ENCODE data around the gene TMEM187. TPM values are rescaled to one million over a fixed set of nuclear protein-coding genes. Genes with fewer than 3 reads are reported as not detected.

Gene TMEM187
- total RNA-seq, 1 donor from 2014 or later: 2.9 TPM

DNA sequence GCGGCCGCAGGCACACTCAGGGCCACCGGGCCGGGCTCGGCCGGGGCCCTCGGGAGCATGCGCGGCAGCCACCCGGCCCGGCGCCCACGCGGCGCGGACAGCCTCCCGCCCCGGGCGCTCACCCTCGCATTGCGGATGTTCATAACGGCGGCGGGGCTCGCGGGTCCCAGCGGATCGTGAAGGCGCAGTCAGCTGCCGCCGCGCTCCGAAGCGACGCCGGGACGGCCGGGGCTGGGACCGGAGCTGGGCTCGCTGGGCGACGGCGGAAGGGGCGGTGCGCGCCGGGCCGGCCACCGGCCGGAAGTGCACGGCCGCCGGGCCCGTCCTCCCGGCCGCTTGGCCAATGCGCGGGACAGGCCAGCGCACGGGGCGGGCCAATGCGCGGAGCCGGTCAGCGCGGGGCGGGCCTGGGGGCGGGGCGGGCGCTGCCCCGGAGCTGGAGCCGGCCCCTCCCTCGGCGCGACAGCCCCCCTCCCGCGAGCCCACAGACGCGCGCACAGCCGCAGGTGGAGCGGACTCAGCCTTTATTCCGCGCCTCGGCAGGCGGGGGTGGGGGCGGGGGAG, 37.7 kb upstream of the TMEM187 start, which contains the start of gene NAA10:
TSS of gene NAA10 (minus strand) at position 276 of the 564 bp plus-strand sequence. CDS start at position 143, 133 bp downstream.
- DNase-seq (ENCODE audit: low read depth, low spot score): no peak

DNA sequence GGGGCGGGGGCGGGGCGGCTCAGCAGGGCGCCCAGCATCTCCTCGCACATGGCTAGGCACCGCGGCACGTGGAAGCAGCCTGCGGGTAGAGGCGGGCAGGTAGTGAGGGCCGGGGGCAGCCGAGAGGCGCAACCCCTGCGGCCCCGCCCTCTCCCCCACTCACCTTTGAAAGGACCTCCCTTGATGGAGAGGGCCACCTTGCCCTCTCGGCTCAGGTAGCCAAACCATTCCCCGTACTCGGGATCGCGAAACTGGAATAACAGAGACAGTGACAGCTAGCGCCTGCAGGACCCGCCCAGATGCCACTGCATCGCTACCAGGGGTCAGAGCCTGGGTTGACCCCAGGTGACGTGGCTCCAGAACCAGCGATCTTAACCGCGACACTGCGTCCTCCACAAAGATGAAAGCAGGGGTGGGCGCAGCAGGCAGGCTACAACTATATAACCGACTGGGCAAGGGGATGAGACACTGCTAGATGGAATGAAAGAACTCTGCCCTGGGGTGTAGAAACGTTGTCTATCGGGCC, 37.2 kb upstream of the TMEM187 start:
- no peak for DNase-seq (ENCODE audit: low read depth, low spot score)

DNA sequence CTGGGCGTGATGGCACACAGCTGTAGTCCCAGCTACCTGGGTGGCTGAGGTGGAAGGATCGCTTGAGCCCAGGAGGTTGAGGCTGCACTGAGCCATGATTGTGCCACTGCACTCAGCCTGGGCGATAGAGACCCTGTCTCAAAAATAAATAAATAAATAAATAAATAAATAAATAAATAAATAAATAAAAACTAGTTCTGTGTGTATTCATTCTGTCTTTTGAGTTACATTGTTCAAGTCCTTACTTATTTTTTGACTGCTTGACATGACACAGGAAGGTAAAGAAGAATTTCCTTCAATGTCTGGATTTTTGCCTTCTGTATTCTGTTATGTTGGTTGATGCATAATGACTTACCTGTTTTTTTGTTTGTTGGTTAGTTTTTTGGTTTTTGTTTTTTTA, 35.5 kb upstream of the TMEM187 start:
- no peak for DNase-seq (ENCODE audit: low read depth, low spot score)

DNA sequence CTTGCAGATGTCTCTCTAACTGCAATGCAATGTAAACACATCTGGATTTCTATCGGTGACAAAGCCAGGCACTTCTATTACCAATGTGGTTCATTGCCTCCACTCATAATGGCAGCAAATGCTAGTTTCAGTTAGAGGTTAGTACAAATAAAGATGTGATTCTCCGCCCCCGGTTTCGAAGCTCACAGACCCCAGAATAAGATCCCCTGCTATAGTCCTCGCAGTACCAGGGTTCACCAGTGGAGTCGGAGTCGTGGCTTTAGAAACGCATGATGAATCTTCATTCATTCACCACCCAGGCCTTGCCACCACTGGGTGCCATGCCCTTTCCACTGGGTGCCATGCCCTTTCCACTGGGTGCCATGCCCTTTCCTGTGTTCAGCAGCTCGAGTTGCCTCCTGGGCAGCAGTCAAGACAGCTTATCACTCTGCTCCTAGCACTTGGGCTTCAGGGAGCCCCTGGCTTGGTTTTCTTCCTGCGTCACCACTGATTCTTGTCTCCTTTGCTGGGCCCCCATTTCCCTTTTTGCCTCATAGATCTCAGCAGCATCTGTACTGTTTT, 34.2 kb upstream of the TMEM187 start:
- DNase-seq (ENCODE audit: low read depth, low spot score): no peak

DNA sequence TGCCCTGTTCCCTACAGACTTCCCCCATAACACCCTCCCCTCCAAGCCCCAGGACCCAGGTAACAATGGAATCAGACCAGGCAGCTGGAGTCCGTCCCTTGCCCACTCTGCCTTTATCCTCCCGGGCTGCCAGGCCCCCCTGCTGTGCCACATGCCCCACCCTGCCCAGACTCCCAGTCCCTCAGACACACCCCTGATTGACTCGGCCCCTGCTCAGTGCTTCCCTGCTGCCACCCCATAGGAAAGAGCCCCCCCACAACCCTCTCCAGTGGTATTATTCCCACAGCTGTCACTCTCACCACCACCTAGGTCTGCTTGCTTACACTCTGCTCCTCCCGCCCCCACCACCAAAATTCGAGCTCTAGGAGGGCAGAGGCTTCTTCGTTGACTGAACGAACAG, 33.0 kb upstream of the TMEM187 start:
- no peak for DNase-seq (ENCODE audit: low read depth, low spot score)

DNA sequence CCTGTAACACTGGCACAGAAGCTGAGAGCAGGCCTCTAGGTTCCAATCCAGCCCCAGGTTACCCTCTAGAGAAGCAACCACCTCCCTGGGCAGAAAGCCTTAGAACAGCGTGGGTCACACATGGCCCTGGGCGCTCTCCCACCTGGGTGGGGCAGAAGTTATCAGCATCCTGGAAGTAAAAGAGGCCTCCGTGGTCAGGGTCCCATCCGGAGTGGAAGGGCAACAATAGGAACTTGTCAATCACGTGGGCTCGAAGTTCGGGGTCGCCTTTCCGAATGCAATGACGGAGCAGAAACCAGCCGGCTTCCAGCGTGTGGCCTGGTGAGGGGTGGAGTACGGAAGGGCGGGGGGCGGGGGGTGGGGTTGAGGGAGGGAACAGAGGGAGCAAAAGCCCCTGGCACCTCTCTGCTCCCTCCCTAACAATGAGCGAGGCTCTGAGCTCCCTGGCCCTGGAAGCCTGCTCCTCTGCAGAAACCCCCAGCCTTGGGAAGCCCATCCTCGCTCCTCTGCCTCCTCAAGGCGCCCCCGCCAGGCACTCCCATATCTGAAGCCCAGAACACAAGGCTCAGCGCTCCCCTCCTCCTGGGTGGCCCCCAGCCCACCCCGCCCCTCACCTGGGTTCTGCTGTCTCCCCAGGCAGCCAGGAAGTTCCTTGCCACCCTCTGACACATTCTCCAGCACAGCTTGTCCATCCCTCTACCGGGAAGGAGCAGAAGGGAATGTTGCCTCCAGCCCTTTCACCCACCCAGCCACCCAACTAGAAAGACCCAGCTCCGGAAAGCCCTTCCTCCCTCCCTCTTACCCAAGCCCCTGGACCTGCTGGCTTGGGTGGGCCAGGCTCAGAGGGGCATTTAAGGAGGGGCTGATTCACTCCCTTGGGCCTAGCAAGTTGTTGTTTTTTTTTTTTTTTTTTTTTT, 31.0 kb upstream of the TMEM187 start:
- DNase-seq (ENCODE audit: low read depth, low spot score): no peak

DNA sequence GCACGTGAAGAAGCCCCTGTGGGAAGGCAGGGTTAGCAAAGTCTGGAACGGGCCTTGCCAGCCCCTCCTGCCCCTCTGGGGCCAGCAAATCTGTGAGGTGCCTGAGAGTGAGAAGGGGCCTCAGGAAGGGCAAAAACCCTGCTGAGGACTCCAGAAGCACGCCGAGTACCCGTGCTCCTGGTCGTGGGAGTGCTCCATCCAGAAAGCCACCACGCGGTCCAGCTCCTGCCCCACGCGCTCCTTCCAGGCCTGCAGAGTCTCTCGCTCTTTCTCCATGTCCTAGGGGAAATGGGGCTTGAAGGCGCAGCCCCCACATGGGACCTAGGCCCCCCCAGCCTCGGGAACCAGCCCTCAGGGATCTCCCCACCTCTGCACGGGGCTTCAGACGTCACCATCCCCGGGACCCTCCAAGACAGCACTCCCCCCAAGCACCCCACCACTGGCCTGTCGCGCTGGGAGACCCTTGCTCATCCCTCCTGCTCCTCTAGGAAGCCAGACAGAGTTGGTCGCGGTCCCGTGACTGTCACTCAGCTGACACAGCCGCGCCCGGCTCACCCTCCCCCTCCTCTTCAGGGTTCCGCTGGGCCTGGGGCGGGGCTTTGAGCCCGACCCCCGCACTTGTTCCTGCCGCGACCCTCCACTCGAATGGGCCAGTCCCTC, 28.3 kb upstream of the TMEM187 start, which contains the start of gene RENBP:
TSS of gene RENBP (minus strand) at position 504 of the 660 bp plus-strand sequence. CDS start at position 471, 33 bp downstream.
- DNase-seq (ENCODE audit: low read depth, low spot score): no peak

DNA sequence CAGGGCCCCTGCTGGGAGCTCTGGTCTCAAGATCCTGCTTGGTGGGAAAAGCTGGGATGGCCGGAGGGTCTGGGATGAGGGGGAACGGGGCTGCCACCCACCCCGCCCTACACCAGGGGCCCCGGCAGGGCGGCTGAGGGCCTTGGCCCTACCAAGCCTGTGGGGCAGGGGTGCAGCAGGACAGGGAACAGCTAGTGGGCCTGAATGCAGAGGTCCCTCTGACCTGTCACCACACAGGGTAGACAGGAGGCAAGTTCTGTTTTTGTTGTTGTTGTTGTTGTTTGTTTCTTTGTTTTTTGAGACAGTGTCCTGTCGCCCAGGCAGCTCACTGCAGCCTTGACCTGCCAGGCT, 27.8 kb upstream of the TMEM187 start:
- DNase-seq (ENCODE audit: low read depth, low spot score): no peak

DNA sequence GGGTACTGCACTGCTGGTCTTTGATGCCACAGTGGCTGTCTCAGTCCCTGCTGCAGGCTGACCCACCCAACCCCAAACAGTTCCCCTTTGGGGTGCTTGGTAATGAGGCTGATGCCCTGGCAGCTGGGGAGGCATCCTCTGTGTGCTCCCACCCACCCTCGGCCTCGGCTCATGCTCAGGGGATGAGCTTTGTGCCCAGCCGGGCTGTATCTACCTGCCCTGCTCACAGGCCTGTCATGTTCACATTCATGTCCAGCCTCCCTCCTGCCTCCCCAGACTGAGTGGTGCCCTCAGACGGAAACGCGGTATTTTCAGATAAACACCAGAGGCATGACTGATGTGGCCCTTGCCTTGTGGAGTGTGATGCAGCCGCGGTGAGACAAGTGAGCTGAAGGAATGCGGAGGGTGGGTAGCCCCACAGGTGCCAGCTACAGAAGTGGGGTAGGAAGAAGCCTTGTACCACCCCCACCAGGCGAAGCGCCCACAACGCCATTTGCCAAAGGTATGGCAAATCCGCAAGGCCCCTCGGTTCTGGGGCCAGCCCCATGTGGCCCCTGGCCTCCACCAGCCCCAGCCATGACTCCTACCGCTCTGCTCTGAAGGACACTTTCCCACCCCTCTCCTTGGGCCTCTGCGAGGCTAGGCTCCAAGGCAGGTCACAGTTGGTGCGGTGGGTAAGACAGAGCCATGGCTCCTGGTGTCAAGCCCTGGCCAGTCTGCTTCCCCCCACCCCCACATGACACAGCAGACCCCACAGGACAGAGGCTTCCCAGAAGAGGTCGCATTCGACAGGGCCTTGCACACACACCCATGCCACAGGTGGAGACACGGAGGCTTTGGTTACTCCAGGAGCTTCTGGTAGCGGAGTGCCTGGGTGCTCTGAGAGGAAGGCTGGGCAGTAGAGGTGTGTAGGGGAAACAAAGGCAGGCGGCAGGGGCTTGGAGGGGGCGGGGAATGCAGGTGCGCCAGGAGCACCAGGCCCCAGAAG, 26.3 kb upstream of the TMEM187 start:
- DNase-seq (ENCODE audit: low read depth, low spot score): no peak

DNA sequence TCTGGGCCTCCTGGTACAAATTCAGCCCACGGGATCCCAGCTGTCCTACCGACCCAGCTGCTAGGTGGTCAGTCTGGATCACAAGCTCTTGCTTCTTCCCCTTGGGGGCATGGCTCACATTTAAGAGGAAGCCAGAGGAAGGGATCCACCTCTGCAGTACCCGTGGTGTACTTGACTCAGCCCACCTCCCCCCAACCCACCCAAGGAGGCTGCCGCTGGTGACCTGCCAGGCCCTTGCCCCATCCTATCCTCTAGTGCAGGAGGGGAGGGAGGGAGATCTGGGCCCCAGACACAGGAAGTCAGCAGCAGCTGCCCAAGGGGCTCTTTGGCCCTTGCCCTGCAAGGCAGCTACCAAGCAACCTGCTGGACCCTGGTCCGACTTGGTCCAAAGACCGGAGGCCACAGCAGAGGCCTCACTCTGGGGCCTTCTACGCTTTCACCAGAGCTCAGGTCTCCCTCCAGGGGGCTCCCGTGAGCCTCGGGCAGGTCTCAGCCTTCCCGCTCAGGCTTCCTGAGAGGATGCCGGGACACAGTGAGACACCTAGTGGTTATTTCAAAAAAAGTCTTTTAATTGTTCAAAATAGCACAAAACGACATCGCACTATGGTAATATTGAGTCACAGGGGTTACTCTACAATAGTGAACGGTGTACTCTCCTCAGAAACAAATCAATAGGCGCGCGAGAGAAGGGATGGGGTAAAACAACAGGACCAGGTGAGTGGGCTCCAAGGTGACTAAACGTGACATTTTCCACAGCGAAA, 25.4 kb upstream of the TMEM187 start:
- no peak for DNase-seq (ENCODE audit: low read depth, low spot score)

DNA sequence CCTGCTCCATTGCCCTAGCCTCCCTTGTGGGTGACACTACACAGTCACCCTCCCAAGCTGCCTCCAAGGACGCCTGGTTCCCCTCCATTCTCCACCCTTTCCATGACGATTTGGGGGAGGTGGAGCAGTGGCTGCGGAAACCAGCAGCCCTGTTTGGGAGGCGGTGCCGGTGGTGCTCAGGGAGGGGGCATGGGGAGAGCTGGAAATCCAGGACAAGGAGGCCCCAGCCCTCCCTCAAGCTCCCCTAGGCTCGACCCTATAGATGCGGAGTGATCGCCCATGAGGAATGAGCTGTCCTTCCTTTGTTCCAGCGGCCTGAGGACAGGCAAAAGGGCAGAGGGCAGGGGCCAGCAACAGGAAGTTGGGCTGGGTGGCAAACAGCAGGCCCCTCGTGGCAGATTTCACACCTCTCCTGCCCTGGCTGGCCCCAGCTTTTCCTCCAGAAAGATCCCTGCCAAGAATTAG, 24.5 kb upstream of the TMEM187 start:
- no peak for DNase-seq (ENCODE audit: low read depth, low spot score)

DNA sequence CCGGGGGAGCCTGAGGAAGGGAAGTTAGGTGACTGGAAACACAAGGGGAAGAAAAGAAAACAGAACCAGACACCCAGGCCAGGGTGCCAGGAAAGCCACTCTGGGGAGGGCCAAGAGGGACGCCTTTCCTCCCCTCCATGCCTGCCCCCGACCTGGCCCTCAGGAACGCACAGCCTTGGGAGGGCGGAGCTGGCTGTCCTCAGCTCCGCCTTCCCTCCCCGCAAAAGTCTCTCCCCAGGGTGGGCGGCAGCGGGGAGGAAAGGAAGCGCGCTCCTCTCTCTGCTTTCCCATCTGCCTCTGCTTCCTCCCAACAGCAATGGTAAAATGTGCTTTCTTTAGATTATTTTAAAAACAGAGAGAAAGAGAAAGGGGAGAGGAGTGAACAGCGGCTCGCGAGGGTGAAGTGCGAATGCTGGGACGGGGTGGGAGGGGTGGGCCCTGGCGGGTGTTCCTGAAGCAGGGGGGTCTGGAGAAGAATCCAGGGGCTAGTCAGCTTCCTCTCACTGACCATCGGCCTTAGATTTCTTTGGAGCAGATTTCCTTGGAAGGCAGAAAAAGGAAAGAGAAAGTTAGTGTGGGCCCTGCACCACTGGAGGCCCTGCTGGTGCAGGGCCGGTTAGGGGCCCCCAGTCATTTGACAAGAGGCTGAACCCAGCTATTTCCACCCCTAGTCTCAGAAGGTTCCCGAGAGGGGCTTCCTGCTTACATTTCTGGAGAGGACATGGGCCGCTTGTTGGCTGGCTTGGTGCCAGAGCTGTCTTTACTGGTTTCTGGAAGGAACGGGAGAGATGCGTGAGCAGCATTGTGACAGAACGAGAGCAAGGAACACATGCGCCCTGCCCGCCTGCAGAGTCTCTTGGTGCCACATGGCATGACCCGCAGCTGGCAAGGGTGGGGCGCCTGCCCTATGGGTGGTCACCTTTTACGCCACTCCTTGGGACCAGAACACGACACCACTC, 23.4 kb upstream of the TMEM187 start:
- DNase-seq (ENCODE audit: low read depth, low spot score): no peak

DNA sequence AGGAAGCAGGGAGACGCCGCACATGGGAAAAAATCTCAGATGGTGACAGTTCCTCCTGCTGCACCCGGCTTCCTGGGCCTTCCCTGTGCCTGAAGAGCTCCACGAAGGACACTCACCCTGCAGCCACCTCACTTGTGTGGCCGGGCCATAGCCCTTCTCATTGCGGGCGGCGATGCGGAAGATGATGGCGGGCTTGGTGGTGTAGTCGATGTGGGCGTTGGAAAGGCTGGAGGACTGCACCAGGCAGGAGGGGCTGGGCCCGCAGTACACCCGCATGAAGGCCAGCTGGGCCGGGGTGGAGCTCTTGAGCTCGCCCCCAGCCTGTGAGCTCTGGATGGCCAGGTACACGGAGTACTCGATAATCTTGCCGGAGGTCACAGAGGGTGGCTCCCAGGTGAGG, 22.4 kb upstream of the TMEM187 start:
- DNase-seq (ENCODE audit: low read depth, low spot score): no peak

DNA sequence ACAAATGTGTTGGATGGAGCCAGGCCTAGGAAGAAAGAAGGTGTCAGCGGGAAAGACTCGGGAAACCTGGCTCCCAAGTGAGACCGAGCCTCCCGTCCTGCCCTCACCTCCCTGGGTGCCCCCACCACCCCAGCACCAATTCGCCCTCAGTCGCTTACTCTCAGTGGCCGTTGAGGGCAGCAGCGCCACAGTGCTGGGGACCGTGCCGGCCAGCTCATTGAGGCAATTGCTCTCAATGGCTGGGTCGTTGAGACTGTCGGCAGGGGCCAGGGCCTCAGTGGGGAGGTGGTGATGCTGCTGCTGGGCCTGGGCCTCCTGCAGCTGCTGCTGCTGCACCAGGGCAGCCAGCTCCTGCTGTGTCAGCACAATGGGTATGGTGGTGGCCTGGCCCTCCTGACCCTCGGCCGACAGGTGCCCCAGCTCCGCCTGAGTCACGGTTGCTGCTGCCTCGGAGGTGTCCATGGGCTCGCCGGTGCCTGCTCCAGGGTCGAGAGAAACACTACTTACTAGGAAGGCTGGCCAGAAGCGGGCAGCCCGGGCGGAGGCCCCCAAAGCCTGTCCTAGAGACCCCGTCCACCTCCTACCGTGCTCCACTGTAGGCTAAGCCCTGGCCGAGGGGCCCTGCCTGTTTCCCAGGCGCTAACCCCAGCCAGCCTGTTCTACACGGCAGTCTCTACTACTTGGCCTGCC, 20.7 kb upstream of the TMEM187 start:
- DNase-seq (ENCODE audit: low read depth, low spot score): no peak

DNA sequence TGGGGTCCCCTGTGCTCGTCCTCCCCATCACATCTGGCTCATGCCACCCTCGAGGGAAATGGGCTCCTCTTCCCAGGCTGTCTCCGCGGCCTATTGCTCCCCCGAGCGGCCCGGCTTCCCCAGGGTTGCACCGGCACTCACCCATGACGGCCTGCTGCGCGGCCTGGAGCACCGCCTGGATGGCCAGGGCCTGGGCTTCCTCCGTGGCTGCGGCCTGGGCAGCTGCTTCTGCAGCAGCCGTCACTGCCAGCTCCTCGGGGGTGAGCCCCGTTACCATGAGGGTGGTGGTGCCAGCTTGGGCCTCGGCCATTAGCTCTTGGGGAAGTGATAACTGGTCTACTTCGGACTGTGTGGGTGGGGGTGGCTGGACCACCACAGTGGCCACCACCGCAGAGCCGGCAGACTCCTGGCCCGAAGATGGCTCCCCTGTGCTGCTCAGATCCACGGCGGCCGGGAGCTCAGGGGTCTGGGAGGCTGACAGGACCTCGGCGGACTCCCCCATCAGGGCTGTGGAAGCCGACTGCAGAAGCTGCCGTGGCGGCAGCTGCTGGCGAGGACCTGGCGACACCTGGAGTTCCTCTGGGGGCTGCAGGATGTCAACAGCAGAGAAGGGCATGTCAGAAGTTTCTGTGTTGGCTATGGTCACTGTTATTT, 20.1 kb upstream of the TMEM187 start:
- DNase-seq (ENCODE audit: low read depth, low spot score): no peak

DNA sequence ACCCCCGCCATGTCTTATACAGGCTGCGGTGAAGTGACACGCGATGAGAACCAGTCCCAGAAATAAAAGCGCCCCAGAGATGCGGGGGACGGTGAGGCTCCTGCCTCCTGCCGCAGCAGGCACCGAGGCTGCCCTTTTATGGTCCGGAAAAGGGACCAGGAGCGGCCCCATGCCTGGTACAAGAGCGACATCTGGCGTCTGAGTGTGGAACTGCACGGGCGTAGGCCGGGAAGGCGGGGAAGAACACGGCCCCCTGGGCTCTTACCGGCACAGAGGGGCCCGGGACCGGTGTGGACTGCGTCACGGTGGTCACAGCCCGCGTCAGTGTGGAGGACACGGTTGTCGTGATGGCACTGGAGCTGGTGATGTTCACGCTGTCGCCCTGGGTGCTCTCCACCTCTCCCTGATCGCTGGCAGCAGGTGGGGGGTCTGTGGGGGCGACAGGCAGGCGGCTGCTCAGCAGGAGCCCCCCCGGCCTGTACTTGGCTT, 19.2 kb upstream of the TMEM187 start:
- DNase-seq (ENCODE audit: low read depth, low spot score): no peak

DNA sequence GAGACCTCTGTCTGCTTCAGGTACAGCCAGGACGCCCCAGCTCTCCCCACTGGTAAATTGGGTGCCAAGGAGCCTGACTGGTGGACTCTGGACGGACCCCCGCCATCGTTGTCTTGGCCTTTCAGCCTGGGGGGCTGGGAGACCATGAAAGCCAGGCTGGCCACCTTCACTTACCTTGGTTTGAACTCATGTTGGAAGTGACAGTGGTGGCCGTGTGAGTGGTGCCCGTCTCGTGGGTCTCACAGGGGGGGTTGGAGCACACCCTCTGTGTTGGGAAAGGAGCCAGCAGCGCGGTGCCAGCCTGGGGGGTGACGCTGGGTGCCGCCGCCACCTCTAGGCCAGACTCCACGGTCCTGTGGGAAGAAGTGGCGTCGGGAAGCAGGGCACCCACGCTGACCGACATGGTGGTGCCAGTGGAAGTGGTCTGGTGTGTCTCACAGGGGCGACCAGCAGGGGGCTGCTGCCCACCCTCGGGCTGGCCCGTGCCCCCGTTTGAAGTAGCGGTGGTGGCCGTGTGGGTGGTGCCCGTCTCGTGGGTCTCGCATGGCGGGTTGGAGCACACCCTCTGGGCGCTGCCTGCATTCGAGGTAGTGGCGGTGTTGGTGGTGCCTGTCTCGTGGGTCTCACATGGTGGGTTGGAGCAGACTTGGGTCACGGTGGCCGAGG, 18.5 kb upstream of the TMEM187 start:
- DNase-seq (ENCODE audit: low read depth, low spot score): no peak
